Activated CD4-positive, alpha-beta T cell treated with anti-CD3 and anti-CD28 coated beads for 24 hours (primary cell): ENCODE data around the gene TST.

Experiments
- DNase-seq, 2 donors: peaks; one replicate each; pipeline ENCODE4 v3.0.0-alpha.2; 2020; ENCODE audit warnings: low read depth in 2 of 2

TST gene

GRCh38 chr22:37032134-37032534 lies 12.9 kb upstream of the TST start:
- no peak for DNase-seq

- DNase-seq: no peak
These were observed 11.5 kb upstream of the TST start for GRCh38 chr22:37030560-37031281.

- no peak for DNase-seq
These were observed 9.7 kb upstream of the TST start for GRCh38 chr22:37028692-37029674.

- DNase-seq: no peak
These were observed 8.3 kb upstream of the TST start for GRCh38 chr22:37027556-37027955.

- DNase-seq: no peak
These were observed 7.1 kb upstream of the TST start for GRCh38 chr22:37026325-37026724.

- DNase-seq: no peak
These were observed 6.3 kb upstream of the TST start for GRCh38 chr22:37025500-37026070.

- DNase-seq: no peak
These were observed 5.3 kb upstream of the TST start for GRCh38 chr22:37024339-37025157.

GRCh38 chr22:37023743-37024338 lies 4.6 kb upstream of the TST start:
- DNase-seq: no peak

- no peak for DNase-seq
These were observed 3.5 kb upstream of the TST start for GRCh38 chr22:37022483-37023337.

- DNase-seq: peak; percentile 35 to 47
These were observed 2.6 kb upstream of the TST start for GRCh38 chr22:37021710-37022482.

- no peak for DNase-seq
These were observed 1.8 kb upstream of the TST start for GRCh38 chr22:37021041-37021440.

- DNase-seq: no peak
These were observed 889 bp upstream of the TST start for GRCh38 chr22:37020192-37020479.

- no peak for DNase-seq
These were observed 385 bp downstream of the TST start for GRCh38 chr22:37018815-37019308.

- DNase-seq: no peak
These were observed 997 bp downstream of the TST start for GRCh38 chr22:37018086-37018814.

- DNase-seq: no peak
These were observed 1.9 kb downstream of the TST start for GRCh38 chr22:37017356-37017755.

- no peak for DNase-seq
These were observed 2.9 kb downstream of the TST start for GRCh38 chr22:37016134-37016910.

GRCh38 chr22:37015587-37015878 lies 3.7 kb downstream of the TST start:
- no peak for DNase-seq

- DNase-seq: no peak
These were observed 4.2 kb downstream of the TST start for GRCh38 chr22:37014835-37015586.
